ENCODE measurements around the gene ERN1. TPM values are rescaled to one million over a fixed set of nuclear protein-coding genes. Genes with fewer than 3 reads are reported as not detected.

ERN1 gene
- total and polyA plus RNA-seq, 2 experiments from 2014 or later: 8.9 to 12.4 TPM

DNA sequence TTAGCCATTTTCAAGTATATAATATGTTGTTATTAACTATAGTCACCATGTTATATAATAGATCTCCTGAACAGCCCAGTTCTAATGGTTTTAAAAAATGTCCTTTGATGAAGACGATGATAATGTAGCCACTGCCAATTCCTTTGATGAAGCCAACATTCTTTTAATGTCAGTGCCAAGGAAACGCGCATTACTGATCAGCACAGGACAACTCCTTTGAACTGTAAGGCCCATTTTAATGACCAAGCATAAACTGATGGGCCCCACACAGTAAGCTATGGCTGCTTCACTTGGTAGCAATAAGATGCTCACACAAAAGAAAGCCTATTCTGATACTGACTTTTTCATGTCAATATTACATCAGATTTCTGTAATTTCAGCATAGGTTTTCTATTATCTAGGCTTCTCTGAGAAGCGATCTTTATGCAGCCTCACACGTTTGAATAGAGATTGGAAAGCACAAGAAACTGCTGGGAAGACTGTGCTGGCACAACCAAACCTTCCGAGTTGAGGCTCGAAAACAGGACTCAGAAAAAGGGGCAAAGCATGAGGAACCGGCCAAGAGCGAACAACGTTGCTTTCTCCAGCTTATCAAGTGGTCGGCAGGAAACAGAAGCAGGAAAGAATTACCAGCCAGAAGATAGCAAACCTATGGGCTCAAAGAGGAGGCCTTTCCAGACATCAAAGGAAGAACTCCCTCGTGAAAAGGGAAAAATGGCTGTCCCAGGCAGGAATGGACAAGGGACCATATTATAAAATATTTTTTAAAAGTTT, 19.4 kb downstream of the ERN1 start:
- TF ChIP-seq, protein P1, sequence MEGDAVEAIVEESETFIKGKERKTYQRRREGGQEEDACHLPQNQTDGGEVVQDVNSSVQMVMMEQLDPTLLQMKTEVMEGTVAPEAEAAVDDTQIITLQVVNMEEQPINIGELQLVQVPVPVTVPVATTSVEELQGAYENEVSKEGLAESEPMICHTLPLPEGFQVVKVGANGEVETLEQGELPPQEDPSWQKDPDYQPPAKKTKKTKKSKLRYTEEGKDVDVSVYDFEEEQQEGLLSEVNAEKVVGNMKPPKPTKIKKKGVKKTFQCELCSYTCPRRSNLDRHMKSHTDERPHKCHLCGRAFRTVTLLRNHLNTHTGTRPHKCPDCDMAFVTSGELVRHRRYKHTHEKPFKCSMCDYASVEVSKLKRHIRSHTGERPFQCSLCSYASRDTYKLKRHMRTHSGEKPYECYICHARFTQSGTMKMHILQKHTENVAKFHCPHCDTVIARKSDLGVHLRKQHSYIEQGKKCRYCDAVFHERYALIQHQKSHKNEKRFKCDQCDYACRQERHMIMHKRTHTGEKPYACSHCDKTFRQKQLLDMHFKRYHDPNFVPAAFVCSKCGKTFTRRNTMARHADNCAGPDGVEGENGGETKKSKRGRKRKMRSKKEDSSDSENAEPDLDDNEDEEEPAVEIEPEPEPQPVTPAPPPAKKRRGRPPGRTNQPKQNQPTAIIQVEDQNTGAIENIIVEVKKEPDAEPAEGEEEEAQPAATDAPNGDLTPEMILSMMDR (IDR thresholded peaks at IDR 0.05; ENCODE audit: low read depth, low read length): no peak
- DNase-seq (ENCODE audit: low read depth in 1 of 2, low spot score in 1 of 2): peak in 1 of 2 donors; percentile 18

DNA sequence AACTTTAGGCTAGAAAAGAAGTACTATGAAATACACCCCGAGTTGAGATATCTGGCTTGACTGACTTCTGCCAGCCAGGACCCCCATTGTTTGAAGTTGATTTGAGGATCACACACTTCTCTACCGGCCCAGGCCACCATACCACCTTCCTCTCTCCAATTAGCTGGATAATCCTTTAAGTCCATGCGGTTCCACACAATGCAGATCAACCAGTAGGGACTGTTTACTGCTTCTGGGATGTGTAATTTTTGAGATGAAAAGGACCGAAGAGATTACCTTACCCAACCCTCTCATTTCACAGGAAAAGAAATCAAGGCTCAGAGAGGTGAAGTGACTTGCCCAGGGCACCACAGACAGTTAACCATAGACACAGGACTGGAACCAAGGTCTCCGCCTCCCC, 20.5 kb downstream of the ERN1 start:
- Histone ChIP-seq H3K36me3 (no peaks in the 10 kb centered on the region), H3K27me3 (no peaks in the 10 kb centered on the region), H3K27ac (no peak overlapping the region), H3K4me3 (no peak overlapping the region), H3K4me1 (ENCODE audit: low read depth) (no peaks in the 10 kb centered on the region), H3K9me3 (ENCODE audit: low read depth) (no peaks in the 10 kb centered on the region)
- TF ChIP-seq, protein P1 (IDR thresholded peaks at IDR 0.05; ENCODE audit: low read depth, low read length): no peak
- no peak for DNase-seq (ENCODE audit: low read depth in 1 of 2, low spot score in 1 of 2)

More for the DNA sequence above, 19.4 kb downstream of the ERN1 start:
- H3K27ac ChIP-seq: no peak overlapping the region
- H3K27me3 ChIP-seq: no peaks in the 10 kb centered on the region
- H3K4me1 ChIP-seq (ENCODE audit: low read depth): no peaks in the 10 kb centered on the region
- H3K9me3 ChIP-seq (ENCODE audit: low read depth): no peaks in the 10 kb centered on the region
- H3K4me3 ChIP-seq: no peak overlapping the region
- H3K36me3 ChIP-seq: no peaks in the 10 kb centered on the region

- no peak for DNase-seq (ENCODE audit: low read depth in 1 of 2, low spot score in 1 of 2)
- H3K9me3 ChIP-seq (ENCODE audit: low read depth): no peaks in the 10 kb centered on the region
- no peaks in the 10 kb centered on the region for H3K4me1 ChIP-seq (ENCODE audit: low read depth)
- TF ChIP-seq, protein P1 (IDR thresholded peaks at IDR 0.05; ENCODE audit: low read depth, low read length): no peak
- no peaks in the 10 kb centered on the region for H3K36me3 ChIP-seq
- H3K27me3 ChIP-seq: no peaks in the 10 kb centered on the region
- H3K27ac ChIP-seq: no peak overlapping the region
- H3K4me3 ChIP-seq: no peak overlapping the region
Measured at GRCh38 chr17:64107500-64108236, 22.3 kb downstream of the ERN1 start.

DNA sequence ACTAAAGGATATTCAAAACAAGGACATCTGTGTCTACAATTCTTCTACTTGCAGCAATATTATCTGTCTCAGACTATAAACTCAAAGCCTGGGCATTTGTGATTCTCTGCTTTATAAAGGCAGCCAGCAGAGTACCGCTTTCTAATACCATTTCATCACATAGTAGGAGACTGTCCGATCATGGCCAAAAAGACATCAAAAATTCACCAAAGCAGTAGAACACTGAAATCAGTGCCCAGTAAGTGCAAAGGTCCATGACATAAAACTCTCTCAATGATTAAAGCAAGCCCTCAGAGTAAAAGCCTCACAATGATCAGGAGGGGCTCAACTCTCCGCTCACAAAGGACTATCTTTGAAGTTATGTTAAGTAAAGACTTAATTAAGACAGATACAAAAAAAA, 23.0 kb downstream of the ERN1 start:
- Histone ChIP-seq H3K4me1 (ENCODE audit: low read depth) (no peaks in the 10 kb centered on the region), H3K27me3 (no peaks in the 10 kb centered on the region), H3K27ac (no peak overlapping the region), H3K36me3 (no peaks in the 10 kb centered on the region), H3K9me3 (ENCODE audit: low read depth) (no peaks in the 10 kb centered on the region), H3K4me3 (no peak overlapping the region)
- TF ChIP-seq, protein P1 (IDR thresholded peaks at IDR 0.05; ENCODE audit: low read depth, low read length): no peak
- DNase-seq (ENCODE audit: low read depth in 1 of 2, low spot score in 1 of 2): no peak

- H3K4me1 ChIP-seq (ENCODE audit: low read depth): no peaks in the 10 kb centered on the region
- no peaks in the 10 kb centered on the region for H3K9me3 ChIP-seq (ENCODE audit: low read depth)
- H3K27ac ChIP-seq: no peak overlapping the region
- no peaks in the 10 kb centered on the region for H3K36me3 ChIP-seq
- H3K4me3 ChIP-seq: no peak overlapping the region
- TF ChIP-seq, protein P1 (IDR thresholded peaks at IDR 0.05; ENCODE audit: low read depth, low read length): no peak
- DNase-seq (ENCODE audit: low read depth in 1 of 2, low spot score in 1 of 2): peak in 1 of 2 donors; percentile 70
- H3K27me3 ChIP-seq: no peaks in the 10 kb centered on the region
Measured at GRCh38 chr17:64103391-64104364, 26.3 kb downstream of the ERN1 start.

Data from cardiac muscle cell (in vitro differentiated cells and primary cell).